Skeletal muscle satellite cell (primary cell): ENCODE data around the gene TTLL10.

Source experiments
- H3K27me3 ChIP-seq: 2 replicates; pipeline ENCODE4 v1.7.0; 2013; ENCODE audit warnings: low read length; ENCODE audit not compliant: control insufficient read depth, insufficient read depth
- H3K36me3 ChIP-seq: 2 replicates; pipeline ENCODE4 v1.7.0; 2013; ENCODE audit warnings: mild to moderate bottlenecking, control low read depth, low read length; ENCODE audit not compliant: insufficient read depth
- H3K4me1 ChIP-seq: 2 replicates; pipeline ENCODE4 v1.7.0; 2013; ENCODE audit warnings: low read length; ENCODE audit not compliant: control insufficient read depth, insufficient read depth
- H3K4me2 ChIP-seq: 2 replicates; pipeline ENCODE4 v1.7.0; 2013; ENCODE audit warnings: mild to moderate bottlenecking, low read length
- H3K4me3 ChIP-seq: 2 replicates; pipeline ENCODE4 v1.7.0; 2013; ENCODE audit warnings: low read length
- H3K9ac ChIP-seq: 2 replicates; pipeline ENCODE4 v1.7.0; 2013; ENCODE audit warnings: mild to moderate bottlenecking, low read depth, low read length, moderate library complexity
- H3K9me3 ChIP-seq: replicated peaks from 2 replicates; pipeline ENCODE4 v1.7.0; 2013; ENCODE audit warnings: mild to moderate bottlenecking, control low read depth, low read length

Gene TTLL10

GRCh38 chr1:1217621-1218523, 44.2 kb downstream of the TTLL10 start:
- Histone ChIP-seq H3K4me3 (no peak overlapping the region), H3K4me1 (peaks cover 3% of the 10 kb centered on the region), H3K9me3 (no peaks in the 10 kb centered on the region), H3K9ac (no peak overlapping the region), H3K36me3 (peaks cover 56% of the 10 kb centered on the region), H3K4me2 (no peak overlapping the region), H3K27me3 (no peaks in the 10 kb centered on the region)

GRCh38 chr1:1218524-1219200, 45.0 kb downstream of the TTLL10 start:
- H3K4me3 ChIP-seq: no peak overlapping the region
- H3K9me3 ChIP-seq: no peaks in the 10 kb centered on the region
- H3K9ac ChIP-seq: no peak overlapping the region
- H3K27me3 ChIP-seq: no peaks in the 10 kb centered on the region
- H3K36me3 ChIP-seq: peaks cover 62% of the 10 kb centered on the region
- H3K4me1 ChIP-seq: no peaks in the 10 kb centered on the region
- H3K4me2 ChIP-seq: no peak overlapping the region

- Histone ChIP-seq H3K4me2 (no peak overlapping the region), H3K36me3 (peaks cover 64% of the 10 kb centered on the region), H3K9ac (no peak overlapping the region), H3K27me3 (no peaks in the 10 kb centered on the region), H3K4me3 (no peak overlapping the region), H3K4me1 (no peaks in the 10 kb centered on the region), H3K9me3 (no peaks in the 10 kb centered on the region)
Observed at GRCh38 chr1:1219341-1219740, 45.7 kb downstream of the TTLL10 start.

GRCh38 chr1:1220197-1220596, 46.5 kb downstream of the TTLL10 start:
- Histone ChIP-seq H3K4me2 (no peak overlapping the region), H3K27me3 (no peaks in the 10 kb centered on the region), H3K9ac (no peak overlapping the region), H3K4me3 (no peak overlapping the region), H3K36me3 (peaks cover 68% of the 10 kb centered on the region), H3K9me3 (no peaks in the 10 kb centered on the region), H3K4me1 (no peaks in the 10 kb centered on the region)

DNA sequence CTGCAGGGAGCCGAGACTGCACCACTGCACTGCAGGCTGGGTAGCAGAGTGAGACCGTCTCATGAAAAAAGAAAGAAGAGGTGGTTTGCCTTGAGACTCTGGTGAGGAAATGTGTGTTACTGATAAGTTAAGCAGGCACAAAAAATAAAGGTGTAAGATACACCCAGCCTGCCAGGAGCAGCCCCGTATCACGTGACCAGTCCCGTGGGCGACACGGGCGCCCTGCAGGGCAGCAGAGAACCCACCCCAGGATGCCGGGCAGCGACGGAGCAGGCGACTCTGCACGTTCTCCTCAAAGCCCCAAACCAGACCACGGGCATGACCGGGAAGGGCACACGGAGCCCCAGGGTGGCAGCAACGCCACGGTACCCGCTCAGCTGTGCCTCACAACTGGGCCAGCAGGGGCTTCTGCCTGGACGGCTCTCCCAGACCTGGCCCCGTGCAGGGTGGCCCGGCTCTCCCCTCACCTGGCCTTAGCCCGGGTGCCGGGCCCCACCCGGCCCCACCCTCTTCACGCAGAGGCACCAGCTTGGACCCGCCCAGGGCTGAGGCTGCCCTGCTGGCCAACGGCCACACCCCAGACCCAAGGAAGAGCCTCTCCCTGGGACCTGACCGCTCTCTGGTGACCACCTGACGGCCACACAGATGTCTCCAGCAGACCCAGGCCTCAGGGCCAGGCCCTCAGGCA, 48.4 kb downstream of the TTLL10 start:
- peaks cover 64% of the 10 kb centered on the region for H3K36me3 ChIP-seq
- H3K9me3 ChIP-seq: no peaks in the 10 kb centered on the region
- H3K4me1 ChIP-seq: no peaks in the 10 kb centered on the region
- no peak overlapping the region for H3K4me2 ChIP-seq
- H3K27me3 ChIP-seq: no peaks in the 10 kb centered on the region
- no peak overlapping the region for H3K9ac ChIP-seq
- no peak overlapping the region for H3K4me3 ChIP-seq

- no peaks in the 10 kb centered on the region for H3K27me3 ChIP-seq
- H3K9ac ChIP-seq: no peak overlapping the region
- H3K9me3 ChIP-seq: no peaks in the 10 kb centered on the region
- peaks cover 62% of the 10 kb centered on the region for H3K36me3 ChIP-seq
- H3K4me3 ChIP-seq: no peak overlapping the region
- H3K4me2 ChIP-seq: no peak overlapping the region
- no peaks in the 10 kb centered on the region for H3K4me1 ChIP-seq
Observed at GRCh38 chr1:1222575-1223225, 49.0 kb downstream of the TTLL10 start.

GRCh38 chr1:1223321-1223720, 49.6 kb downstream of the TTLL10 start:
- no peaks in the 10 kb centered on the region for H3K4me1 ChIP-seq
- no peak overlapping the region for H3K9ac ChIP-seq
- H3K9me3 ChIP-seq: no peaks in the 10 kb centered on the region
- H3K36me3 ChIP-seq: peaks cover 63% of the 10 kb centered on the region
- H3K4me2 ChIP-seq: no peak overlapping the region
- H3K27me3 ChIP-seq: no peaks in the 10 kb centered on the region
- no peak overlapping the region for H3K4me3 ChIP-seq

GRCh38 chr1:1223891-1224290, 50.2 kb downstream of the TTLL10 start:
- no peaks in the 10 kb centered on the region for H3K4me1 ChIP-seq
- H3K4me2 ChIP-seq: no peak overlapping the region
- H3K36me3 ChIP-seq: peaks cover 61% of the 10 kb centered on the region
- H3K27me3 ChIP-seq: no peaks in the 10 kb centered on the region
- no peak overlapping the region for H3K4me3 ChIP-seq
- H3K9ac ChIP-seq: no peak overlapping the region
- no peaks in the 10 kb centered on the region for H3K9me3 ChIP-seq

DNA sequence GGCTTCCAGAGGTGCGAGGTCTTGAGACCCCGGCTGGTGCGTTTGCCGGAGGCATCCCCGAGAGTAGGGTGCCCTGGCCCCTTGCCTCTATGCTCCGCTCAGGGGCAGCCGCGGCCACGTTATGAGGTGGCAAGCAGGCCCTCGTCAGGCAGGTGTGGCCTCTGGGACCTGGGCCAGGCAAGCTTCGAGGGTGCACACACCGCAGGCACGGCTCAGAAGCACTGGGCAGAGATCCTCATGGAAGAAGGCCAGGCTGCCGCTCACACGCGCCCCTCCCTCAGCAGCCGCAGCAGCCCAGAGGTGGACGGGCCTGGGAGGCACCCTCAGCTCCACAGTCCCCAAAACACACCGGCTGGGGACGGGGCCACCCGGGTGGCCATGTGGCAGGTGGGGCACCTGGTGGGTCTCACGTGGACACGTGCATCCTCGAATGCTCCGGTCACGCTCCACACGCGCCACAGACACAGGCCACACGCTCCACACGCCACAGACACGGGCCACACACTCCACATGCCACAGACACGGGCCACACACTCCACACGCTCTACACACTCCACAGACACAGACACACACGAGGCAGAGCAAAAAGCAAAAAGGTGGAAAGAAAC, 51.7 kb downstream of the TTLL10 start:
- peaks cover 59% of the 10 kb centered on the region for H3K36me3 ChIP-seq
- H3K4me2 ChIP-seq: no peak overlapping the region
- no peak overlapping the region for H3K9ac ChIP-seq
- H3K27me3 ChIP-seq: no peaks in the 10 kb centered on the region
- H3K9me3 ChIP-seq: no peaks in the 10 kb centered on the region
- peaks cover 7% of the 10 kb centered on the region for H3K4me1 ChIP-seq
- no peak overlapping the region for H3K4me3 ChIP-seq

GRCh38 chr1:1225913-1226312, 52.2 kb downstream of the TTLL10 start:
- Histone ChIP-seq H3K36me3 (peaks cover 53% of the 10 kb centered on the region), H3K9me3 (no peaks in the 10 kb centered on the region), H3K27me3 (no peaks in the 10 kb centered on the region), H3K4me3 (no peak overlapping the region), H3K4me2 (no peak overlapping the region), H3K9ac (no peak overlapping the region), H3K4me1 (peaks cover 9% of the 10 kb centered on the region)
